ENCODE measurements around the gene CPB1.

GRCh38 chr3:148903022-148903442 is 75.4 kb downstream of the CPB1 start:
- TF ChIP-seq CTCF (IDR thresholded peaks at IDR 0.05; ENCODE audit: low read depth, low read length) = no peak
- TF ChIP-seq POLR2A (IDR thresholded peaks at IDR 0.05; ENCODE audit: extremely low read depth, insufficient read length) = no peak
- no peak for TF ChIP-seq MAX (IDR thresholded peaks at IDR 0.05; ENCODE audit: low read depth, low read length)
